Osteocyte (in vitro differentiated cells): ENCODE measurements around the gene GRM2. TPM values are rescaled to one million over a fixed set of nuclear protein-coding genes. Genes with fewer than 3 reads are reported as not detected.
"Not testable (repeated sequence)": the region's sequence is repeated elsewhere in the genome, so short reads cannot be mapped to it uniquely, and the experiment has no call there.

ENCODE experiments used
- DNase-seq: peaks from one replicate; pipeline ENCODE4 v3.0.0; 2021; ENCODE audit warnings: mixed read lengths; ENCODE audit not compliant: unreplicated experiment; ENCODE audit errors: extremely low spot score
- H3K27ac Mint-ChIP-seq: one replicate; pipeline ENCODE4 v1.8.0; 2021; ENCODE audit warnings: mild to moderate bottlenecking, mixed read lengths; ENCODE audit not compliant: unreplicated experiment
- H3K27me3 Mint-ChIP-seq: one replicate; pipeline ENCODE4 v1.8.0; 2021; ENCODE audit warnings: mixed read lengths; ENCODE audit not compliant: unreplicated experiment
- H3K36me3 Mint-ChIP-seq: one replicate; pipeline ENCODE4 v1.8.0; 2021; ENCODE audit warnings: mixed read lengths; ENCODE audit not compliant: unreplicated experiment
- H3K4me1 Mint-ChIP-seq: one replicate; pipeline ENCODE4 v1.8.0; 2021; ENCODE audit warnings: mixed read lengths; ENCODE audit not compliant: unreplicated experiment
- H3K4me3 Mint-ChIP-seq: one replicate; pipeline ENCODE4 v1.8.0; 2021; ENCODE audit warnings: mild to moderate bottlenecking, moderate library complexity, mixed read lengths; ENCODE audit not compliant: unreplicated experiment
- H3K9me3 Mint-ChIP-seq: one replicate; pipeline ENCODE4 v1.8.0; 2021; ENCODE audit warnings: mixed read lengths; ENCODE audit not compliant: unreplicated experiment
- CTCF ChIP-seq: fragments of 200-600 bp; sonication (generic); IDR thresholded peaks from 2 replicates; pipeline ENCODE4 v1.5.0; 2021; ENCODE audit warnings: antibody characterized with exemption, mild to moderate bottlenecking, moderate library complexity
- total RNA-seq: library from RNA; stranded (reverse); gene quantifications from 2 replicates; pipeline ENCODE4 v1.2.1, GENCODE V29; 2021

GRM2 gene
- total RNA-seq, 1 donor from 2014 or later, result 0.32 TPM

GRCh38 chr3:51733859-51734571, 27.1 kb downstream of the GRM2 start:
- H3K27me3 Mint-ChIP-seq, result peaks cover 53% of the 10 kb centered on the region
- H3K4me3 Mint-ChIP-seq, result no peak overlapping the region
- no peaks in the 10 kb centered on the region for H3K36me3 Mint-ChIP-seq
- DNase-seq, result no peak
- no peak for TF ChIP-seq CTCF
- H3K4me1 Mint-ChIP-seq, result no peaks in the 10 kb centered on the region
- no peak overlapping the region for H3K27ac Mint-ChIP-seq
- no peaks in the 10 kb centered on the region for H3K9me3 Mint-ChIP-seq

- no peak overlapping the region for H3K4me3 Mint-ChIP-seq
These were observed 27.7 kb downstream of the GRM2 start for GRCh38 chr3:51734572-51734907.

GRCh38 chr3:51735039-51735438, 28.2 kb downstream of the GRM2 start:
- Mint-ChIP-seq H3K4me3 (no peak overlapping the region), H3K4me1 (no peaks in the 10 kb centered on the region), H3K9me3 (no peaks in the 10 kb centered on the region), H3K27me3 (peaks cover 52% of the 10 kb centered on the region), H3K36me3 (no peaks in the 10 kb centered on the region), H3K27ac (no peak overlapping the region)
- no peak for DNase-seq
- no peak for TF ChIP-seq CTCF

More at GRCh38 chr3:51734572-51734907, 27.7 kb downstream of the GRM2 start:
- Mint-ChIP-seq H3K36me3 (no peaks in the 10 kb centered on the region), H3K9me3 (no peaks in the 10 kb centered on the region), H3K4me1 (no peaks in the 10 kb centered on the region), H3K27me3 (peaks cover 53% of the 10 kb centered on the region), H3K27ac (no peak overlapping the region)
- no peak for DNase-seq
- TF ChIP-seq CTCF, result no peak

GRCh38 chr3:51735950-51736349, 29.1 kb downstream of the GRM2 start:
- Mint-ChIP-seq H3K4me1 (no peaks in the 10 kb centered on the region), H3K9me3 (no peaks in the 10 kb centered on the region), H3K27me3 (peaks cover 50% of the 10 kb centered on the region), H3K4me3 (no peak overlapping the region), H3K27ac (no peak overlapping the region), H3K36me3 (no peaks in the 10 kb centered on the region)
- TF ChIP-seq CTCF, result no peak
- DNase-seq, result no peak

- no peak for TF ChIP-seq CTCF
- Mint-ChIP-seq H3K27me3 (peaks cover 33% of the 10 kb centered on the region), H3K4me1 (no peaks in the 10 kb centered on the region)
These were observed 32.2 kb downstream of the GRM2 start for GRCh38 chr3:51739110-51739509.

GRCh38 chr3:51742320-51742719, 35.5 kb downstream of the GRM2 start:
- not testable (repeated sequence) for DNase-seq, H3K27ac Mint-ChIP-seq, H3K4me1 Mint-ChIP-seq, H3K36me3 Mint-ChIP-seq, H3K4me3 Mint-ChIP-seq, H3K9me3 Mint-ChIP-seq
- peaks cover 26% of the 10 kb centered on the region for H3K27me3 Mint-ChIP-seq

More at GRCh38 chr3:51739110-51739509, 32.2 kb downstream of the GRM2 start:
- H3K27ac Mint-ChIP-seq, result no peak overlapping the region
- no peaks in the 10 kb centered on the region for H3K9me3 Mint-ChIP-seq
- H3K4me3 Mint-ChIP-seq, result no peak overlapping the region
- no peaks in the 10 kb centered on the region for H3K36me3 Mint-ChIP-seq
- DNase-seq, result no peak

- not testable (repeated sequence) for H3K27ac Mint-ChIP-seq, H3K4me3 Mint-ChIP-seq
These were observed 36.1 kb downstream of the GRM2 start for GRCh38 chr3:51742978-51743377.

More at GRCh38 chr3:51742978-51743377, 36.1 kb downstream of the GRM2 start:
- not testable (repeated sequence) for H3K4me1 Mint-ChIP-seq, H3K9me3 Mint-ChIP-seq, DNase-seq, H3K36me3 Mint-ChIP-seq
- H3K27me3 Mint-ChIP-seq, result peaks cover 20% of the 10 kb centered on the region
